Measurements from ENCODE around the gene CXorf49.

The CXorf49 gene

DNA sequence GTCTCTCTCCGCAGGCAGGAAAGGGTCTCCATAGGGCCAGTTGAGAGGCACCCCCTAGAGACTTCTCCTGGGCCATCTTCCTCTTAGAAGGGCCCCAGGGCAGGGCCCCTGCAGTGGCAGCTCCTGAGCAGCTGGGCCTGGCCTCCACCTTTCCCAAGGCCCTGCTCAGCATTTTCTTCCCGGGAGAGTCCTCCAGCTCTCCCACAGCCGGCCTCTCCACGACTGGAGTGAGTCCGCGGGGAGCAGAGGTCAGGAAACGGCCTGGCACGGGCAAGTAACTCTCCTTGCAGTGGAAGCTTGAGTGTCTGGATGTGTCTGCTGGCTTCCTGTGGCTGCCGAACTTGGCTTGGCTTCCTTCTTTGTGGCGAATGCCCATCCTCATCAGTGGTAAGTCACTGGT, 52.3 kb downstream of the CXorf49 start:
- H3K4me3 ChIP-seq (ENCODE audit: low read depth, low read length): no peak overlapping the region

DNA sequence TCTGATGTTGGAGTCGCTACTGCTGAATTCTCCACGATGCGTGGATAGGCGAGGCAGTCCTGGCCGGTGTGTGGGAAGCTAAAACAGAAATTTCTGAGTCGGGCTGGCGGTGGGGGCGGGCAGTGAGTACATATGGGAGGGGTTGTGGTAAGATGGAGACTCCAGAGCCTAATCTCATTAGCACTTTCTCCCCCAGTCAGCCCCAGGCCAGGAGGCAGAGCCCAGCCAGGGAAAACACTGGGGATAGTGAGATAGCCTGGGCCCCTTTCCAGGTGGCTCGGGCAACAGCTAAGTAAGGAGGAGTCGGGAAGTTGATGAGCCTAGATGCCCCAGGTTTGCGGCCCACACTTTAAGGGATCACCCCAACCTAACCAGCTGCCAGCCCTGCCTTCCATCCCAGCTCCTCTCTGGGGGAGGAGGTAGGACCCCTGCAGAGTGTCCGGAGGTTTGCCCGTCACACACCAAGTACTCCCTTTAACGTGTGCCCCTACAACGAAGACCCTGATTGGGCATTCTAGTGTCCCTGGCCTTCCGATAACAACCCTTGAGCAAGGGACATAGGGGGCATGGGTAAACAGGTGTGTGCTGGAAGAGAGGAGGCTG, 53.1 kb downstream of the CXorf49 start:
- no peaks in the 10 kb centered on the region for H3K27me3 ChIP-seq
- no peak overlapping the region for H3K4me3 ChIP-seq (ENCODE audit: low read depth, low read length)
- TF ChIP-seq, protein P1, sequence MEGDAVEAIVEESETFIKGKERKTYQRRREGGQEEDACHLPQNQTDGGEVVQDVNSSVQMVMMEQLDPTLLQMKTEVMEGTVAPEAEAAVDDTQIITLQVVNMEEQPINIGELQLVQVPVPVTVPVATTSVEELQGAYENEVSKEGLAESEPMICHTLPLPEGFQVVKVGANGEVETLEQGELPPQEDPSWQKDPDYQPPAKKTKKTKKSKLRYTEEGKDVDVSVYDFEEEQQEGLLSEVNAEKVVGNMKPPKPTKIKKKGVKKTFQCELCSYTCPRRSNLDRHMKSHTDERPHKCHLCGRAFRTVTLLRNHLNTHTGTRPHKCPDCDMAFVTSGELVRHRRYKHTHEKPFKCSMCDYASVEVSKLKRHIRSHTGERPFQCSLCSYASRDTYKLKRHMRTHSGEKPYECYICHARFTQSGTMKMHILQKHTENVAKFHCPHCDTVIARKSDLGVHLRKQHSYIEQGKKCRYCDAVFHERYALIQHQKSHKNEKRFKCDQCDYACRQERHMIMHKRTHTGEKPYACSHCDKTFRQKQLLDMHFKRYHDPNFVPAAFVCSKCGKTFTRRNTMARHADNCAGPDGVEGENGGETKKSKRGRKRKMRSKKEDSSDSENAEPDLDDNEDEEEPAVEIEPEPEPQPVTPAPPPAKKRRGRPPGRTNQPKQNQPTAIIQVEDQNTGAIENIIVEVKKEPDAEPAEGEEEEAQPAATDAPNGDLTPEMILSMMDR (IDR thresholded peaks at IDR 0.05; ENCODE audit: low read depth, low read length): no peak
- no peaks in the 10 kb centered on the region for H3K9me3 ChIP-seq
- H3K4me1 ChIP-seq: no peaks in the 10 kb centered on the region
- DNase-seq: no peak
- no peaks in the 10 kb centered on the region for H3K36me3 ChIP-seq

More for the DNA sequence above, 52.3 kb downstream of the CXorf49 start:
- no peak for DNase-seq
- Histone ChIP-seq H3K4me1 (no peaks in the 10 kb centered on the region), H3K27me3 (no peaks in the 10 kb centered on the region), H3K9me3 (no peaks in the 10 kb centered on the region), H3K36me3 (no peaks in the 10 kb centered on the region)
- TF ChIP-seq, protein P1 (IDR thresholded peaks at IDR 0.05; ENCODE audit: low read depth, low read length): no peak

Data from BE2C (cell line).